HG02642 (cell line): ENCODE results near the gene NUMBL.
A peak's percentile ranks its signal among the peaks of the same experiment; 100 is the strongest.
"Not testable (repeated sequence)": the region's sequence is repeated elsewhere in the genome, so short reads cannot be mapped to it uniquely, and the experiment has no call there.

Experiments
- ATAC-seq: cut with Tn5 transposase; IDR thresholded peaks from one replicate; pipeline ENCODE4 v1.9.1; 2021; ENCODE audit warnings: mild to moderate bottlenecking; ENCODE audit not compliant: unreplicated experiment, poor library complexity

The NUMBL gene

GRCh38 chr19:40668991-40669614 is 21.3 kb downstream of the NUMBL start:
- no peak for ATAC-seq

GRCh38 chr19:40667602-40668001 is 22.8 kb downstream of the NUMBL start:
- ATAC-seq = no peak

GRCh38 chr19:40666803-40667438 is 23.5 kb downstream of the NUMBL start:
- ATAC-seq = no peak

GRCh38 chr19:40663695-40664692 is 26.5 kb downstream of the NUMBL start:
- ATAC-seq = no peak

- ATAC-seq = peak; percentile 93
Observed at GRCh38 chr19:40662925-40663694, 27.3 kb downstream of the NUMBL start.

- ATAC-seq = no peak
Observed at GRCh38 chr19:40661616-40662015, 28.8 kb downstream of the NUMBL start.

- ATAC-seq = no peak
Observed at GRCh38 chr19:40659566-40659965, 30.9 kb downstream of the NUMBL start.

- no peak for ATAC-seq
Observed at GRCh38 chr19:40659116-40659515, 31.3 kb downstream of the NUMBL start.

- ATAC-seq = no peak
Observed at GRCh38 chr19:40658031-40658430, 32.4 kb downstream of the NUMBL start.

GRCh38 chr19:40655684-40656083 is 34.8 kb downstream of the NUMBL start:
- ATAC-seq = not testable (repeated sequence)

GRCh38 chr19:40652303-40652702 is 38.1 kb downstream of the NUMBL start:
- ATAC-seq = not testable (repeated sequence)

GRCh38 chr19:40650749-40651305 is 39.6 kb downstream of the NUMBL start:
- no peak for ATAC-seq

- not testable (repeated sequence) for ATAC-seq
Observed at GRCh38 chr19:40649903-40650675, 40.4 kb downstream of the NUMBL start.

- ATAC-seq = no peak
Observed at GRCh38 chr19:40646743-40647254, 43.7 kb downstream of the NUMBL start.

- no peak for ATAC-seq
Observed at GRCh38 chr19:40642757-40643305, 47.6 kb downstream of the NUMBL start.

- ATAC-seq = no peak
Observed at GRCh38 chr19:40642051-40642706, 48.3 kb downstream of the NUMBL start.

- no peak for ATAC-seq
Observed at GRCh38 chr19:40641281-40641680, 49.2 kb downstream of the NUMBL start.

GRCh38 chr19:40640744-40641143 is 49.7 kb downstream of the NUMBL start:
- no peak for ATAC-seq
